GM18870 (cell line): ENCODE results near the gene ADAM15.

Experiments used
- ATAC-seq: cut with Tn5 transposase; IDR thresholded peaks from one replicate; pipeline ENCODE4 v1.9.1; 2021; ENCODE audit warnings: moderate library complexity; ENCODE audit not compliant: unreplicated experiment

Gene ADAM15

DNA sequence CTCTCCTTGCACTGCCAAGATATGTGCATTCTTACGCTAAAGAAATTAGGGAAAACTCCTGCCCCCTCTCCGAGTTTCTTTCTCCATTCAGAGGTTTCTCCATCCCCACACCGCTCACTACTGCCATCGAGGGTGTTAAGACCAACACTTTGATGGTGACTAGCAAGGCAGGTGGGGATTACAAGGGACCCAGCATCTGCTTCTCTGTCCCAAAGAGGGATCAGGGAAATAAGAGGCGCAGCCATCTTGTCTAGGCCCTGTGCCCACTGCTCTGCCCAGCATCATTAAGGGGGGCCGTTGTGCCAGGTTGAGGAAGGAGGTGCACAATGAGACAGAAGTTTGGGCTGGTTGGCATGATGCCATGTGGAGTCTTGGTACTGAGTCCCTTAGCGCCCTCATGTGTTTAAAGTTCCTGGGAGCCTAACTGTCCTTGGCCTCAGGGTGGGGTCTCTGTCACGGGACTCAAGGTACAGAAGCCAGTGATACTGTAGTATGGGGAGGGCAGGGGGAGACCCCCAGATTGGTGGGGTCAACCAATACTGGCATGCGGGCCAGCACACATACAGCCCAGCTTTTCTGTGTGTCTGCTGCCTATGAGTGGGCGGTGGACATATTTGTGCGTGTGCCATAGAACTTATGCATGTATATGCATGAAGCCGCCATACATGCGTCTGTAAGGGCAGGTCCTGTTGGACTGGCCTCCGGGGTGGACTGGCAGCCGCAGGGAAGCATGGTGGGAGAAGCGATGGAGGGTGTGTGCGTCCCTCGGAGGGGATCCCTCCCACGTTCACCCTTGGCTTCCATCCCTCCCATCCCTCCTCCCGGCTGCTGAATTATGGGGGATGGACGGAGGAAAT lies 33.0 kb downstream of the ADAM15 start:
- peak; percentile 16 for ATAC-seq

- peak; percentile 72 for ATAC-seq
Measured at GRCh38 chr1:155084722-155085503, 33.8 kb downstream of the ADAM15 start.

DNA sequence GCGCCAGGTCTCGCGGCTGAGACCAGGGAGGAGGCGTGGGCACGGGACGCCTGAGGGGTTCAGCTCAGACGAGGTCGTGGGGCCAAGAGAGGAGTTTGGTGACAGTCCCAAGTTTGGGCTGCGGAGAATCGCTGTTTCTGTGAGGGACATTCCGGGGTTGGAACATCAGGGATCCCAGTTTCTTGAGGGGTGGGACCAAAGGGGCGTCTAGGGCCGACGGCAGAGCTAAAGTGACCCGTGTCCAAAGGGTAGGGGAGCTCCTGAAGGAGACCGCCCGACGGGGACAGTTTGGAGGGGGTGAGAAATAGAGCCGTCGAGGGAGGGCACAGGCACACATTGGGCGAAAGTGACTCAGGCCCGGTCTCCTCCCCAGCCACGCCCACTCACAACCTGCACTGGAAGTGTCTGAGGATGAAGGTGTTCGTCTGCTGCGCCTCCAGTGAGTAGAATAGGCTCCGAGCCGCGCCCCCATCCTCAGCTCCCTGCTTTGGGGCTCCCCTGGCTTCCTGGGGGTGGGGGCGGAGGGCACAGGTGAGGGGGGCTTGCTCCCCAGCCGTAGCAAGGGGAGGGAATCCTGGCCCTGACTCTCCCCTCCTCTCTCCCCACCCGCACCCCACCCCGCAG lies 34.5 kb downstream of the ADAM15 start:
- no peak for ATAC-seq

- ATAC-seq = no peak
Measured at GRCh38 chr1:155086128-155086741, 35.1 kb downstream of the ADAM15 start.

DNA sequence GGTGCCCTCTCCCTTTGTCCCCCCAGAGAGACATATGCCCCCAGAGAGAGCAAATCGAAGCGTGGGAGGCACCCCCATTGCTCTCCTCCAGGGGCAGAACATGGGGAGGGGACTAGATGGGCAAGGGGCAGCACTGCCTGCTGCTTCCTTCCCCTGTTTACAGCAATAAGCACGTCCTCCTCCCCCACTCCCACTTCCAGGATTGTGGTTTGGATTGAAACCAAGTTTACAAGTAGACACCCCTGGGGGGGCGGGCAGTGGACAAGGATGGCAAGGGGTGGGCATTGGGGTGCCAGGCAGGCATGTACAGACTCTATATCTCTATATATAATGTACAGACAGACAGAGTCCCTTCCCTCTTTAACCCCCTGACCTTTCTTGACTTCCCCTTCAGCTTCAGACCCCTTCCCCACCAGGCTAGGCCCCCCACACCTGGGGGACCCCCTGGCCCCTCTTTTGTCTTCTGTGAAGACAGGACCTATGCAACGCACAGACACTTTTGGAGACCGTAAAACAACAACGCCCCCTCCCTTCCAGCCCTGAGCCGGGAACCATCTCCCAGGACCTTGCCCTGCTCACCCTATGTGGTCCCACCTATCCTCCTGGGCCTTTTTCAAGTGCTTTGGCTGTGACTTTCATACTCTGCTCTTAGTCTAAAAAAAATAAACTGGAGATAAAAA lies 35.9 kb downstream of the ADAM15 start:
- no peak for ATAC-seq

DNA sequence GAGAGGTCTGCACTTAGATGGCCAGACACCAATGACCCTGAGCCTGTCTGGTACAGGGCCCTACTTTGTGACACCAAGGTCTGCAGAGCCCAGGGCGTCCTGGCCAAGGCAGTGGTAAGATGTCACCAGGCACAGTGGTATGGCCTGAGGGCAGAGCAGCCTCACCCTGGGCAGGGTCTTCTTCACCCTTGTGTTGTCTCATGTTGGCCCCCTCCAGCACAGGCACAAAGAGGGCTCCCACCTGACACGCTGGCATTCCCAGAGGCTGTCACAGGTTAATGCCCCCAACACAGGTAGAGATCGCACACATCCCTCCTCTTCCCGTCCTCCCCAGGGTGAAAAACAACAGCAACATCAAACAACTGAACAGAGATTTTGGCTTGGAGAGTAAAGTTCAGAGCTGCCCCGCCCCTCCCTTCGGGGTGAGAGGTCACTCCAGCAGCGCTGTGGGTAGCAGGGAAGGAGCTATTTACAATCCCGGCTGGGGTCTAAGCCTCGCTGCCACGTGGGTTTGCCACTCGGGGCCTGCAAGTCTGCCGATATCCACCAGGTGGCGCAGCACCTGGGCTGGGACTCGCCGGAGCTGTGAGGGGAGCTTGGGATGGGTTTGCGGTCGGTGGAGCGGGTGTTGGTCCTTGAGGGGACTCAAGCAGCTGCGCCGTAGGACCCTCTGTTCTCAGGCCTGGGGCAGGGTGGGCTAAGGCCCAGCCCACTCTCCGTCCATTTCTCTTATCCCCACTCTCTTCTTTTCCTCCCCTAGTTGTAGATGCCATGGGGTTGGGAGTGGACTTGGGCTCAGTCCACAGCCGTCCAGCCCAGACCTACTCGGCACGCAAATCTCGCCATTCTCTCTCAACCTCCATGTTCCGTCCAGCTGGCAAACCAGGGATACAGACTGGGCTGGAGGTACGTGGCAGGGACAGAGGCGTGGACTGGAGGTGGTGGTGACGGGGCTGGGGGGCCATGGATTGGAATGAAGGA lies 40.2 kb downstream of the ADAM15 start:
- ATAC-seq = no peak

DNA sequence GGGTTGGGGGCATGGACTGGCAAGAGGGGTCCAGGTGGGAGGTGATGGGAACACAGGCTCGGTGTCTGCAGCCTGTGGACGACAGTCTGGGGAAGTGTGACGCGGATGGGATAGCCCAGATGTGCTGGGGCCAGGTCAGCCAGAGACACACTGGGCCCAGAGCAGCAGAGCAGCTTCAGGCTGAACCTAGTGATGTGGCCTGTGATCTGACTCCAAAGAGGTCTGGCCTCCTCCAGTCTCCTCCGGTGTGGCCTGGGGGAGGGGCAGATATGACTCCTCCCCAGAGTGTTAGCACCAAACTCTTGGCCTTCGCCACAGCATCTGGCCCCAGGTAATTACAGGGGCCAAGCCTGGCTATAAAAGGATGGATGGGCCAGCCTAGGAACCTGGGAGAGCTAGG lies 41.0 kb downstream of the ADAM15 start:
- ATAC-seq = no peak

DNA sequence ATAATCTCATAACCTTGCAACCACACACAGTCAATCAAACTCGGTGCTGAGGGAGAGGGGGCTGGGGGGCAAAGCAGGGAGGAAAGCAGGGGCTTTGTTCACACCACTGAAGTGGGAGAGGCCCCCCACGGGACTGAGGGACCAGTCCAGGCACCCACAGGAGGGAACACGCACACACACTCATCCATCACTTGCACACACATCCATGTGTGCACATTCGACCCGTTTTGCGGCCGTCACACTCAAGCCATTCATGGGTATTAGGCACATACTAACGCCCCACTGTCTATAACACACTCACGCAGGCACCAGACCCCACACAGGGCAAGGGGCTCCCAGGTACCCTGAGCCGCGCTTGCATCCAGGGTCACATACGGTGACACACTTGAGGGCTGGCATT lies 41.5 kb downstream of the ADAM15 start:
- ATAC-seq = no peak

GRCh38 chr1:155093911-155094621 lies 43.0 kb downstream of the ADAM15 start:
- no peak for ATAC-seq

DNA sequence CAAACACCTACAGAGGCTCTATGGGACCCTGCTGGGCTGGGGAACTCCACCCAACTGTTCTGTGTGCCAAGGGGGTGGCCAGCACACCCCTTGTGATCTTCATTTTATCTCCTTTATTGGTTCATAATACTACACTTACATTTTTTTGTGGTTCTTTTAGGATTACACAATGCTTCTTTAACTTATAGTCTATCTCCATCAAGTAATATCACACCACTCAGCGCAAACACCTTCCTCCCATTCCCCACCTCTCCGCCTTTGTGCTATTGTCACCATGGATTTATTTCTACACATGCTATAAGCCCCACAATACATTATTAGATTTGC lies 43.5 kb downstream of the ADAM15 start:
- ATAC-seq = no peak

- no peak for ATAC-seq
Measured at GRCh38 chr1:155099331-155099730, 48.2 kb downstream of the ADAM15 start.

DNA sequence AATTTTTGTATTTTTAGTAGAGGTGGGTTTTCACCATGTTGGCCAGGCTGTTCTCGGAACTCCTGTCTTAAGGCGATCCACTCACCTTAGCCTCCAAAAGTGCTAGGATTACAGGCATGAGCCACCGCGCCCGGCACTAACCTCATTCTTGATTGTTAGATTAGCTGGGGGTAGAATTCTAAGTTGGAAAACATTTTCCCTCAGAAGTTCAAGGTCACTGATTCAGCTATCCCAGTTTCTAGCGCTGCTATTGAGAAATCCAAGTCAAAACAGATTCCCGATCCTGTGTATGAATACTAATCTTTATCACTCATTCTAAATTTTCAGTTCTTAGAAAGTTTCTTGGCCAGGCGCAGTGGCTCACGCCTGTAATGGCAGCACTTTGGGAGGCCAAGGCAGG lies 52.2 kb downstream of the ADAM15 start:
- no peak for ATAC-seq

GRCh38 chr1:155104605-155105534 lies 53.8 kb downstream of the ADAM15 start:
- ATAC-seq = no peak

- ATAC-seq = no peak
Measured at GRCh38 chr1:155105604-155106011, 54.5 kb downstream of the ADAM15 start.

- no peak for ATAC-seq
Measured at GRCh38 chr1:155106862-155107261, 55.7 kb downstream of the ADAM15 start.

DNA sequence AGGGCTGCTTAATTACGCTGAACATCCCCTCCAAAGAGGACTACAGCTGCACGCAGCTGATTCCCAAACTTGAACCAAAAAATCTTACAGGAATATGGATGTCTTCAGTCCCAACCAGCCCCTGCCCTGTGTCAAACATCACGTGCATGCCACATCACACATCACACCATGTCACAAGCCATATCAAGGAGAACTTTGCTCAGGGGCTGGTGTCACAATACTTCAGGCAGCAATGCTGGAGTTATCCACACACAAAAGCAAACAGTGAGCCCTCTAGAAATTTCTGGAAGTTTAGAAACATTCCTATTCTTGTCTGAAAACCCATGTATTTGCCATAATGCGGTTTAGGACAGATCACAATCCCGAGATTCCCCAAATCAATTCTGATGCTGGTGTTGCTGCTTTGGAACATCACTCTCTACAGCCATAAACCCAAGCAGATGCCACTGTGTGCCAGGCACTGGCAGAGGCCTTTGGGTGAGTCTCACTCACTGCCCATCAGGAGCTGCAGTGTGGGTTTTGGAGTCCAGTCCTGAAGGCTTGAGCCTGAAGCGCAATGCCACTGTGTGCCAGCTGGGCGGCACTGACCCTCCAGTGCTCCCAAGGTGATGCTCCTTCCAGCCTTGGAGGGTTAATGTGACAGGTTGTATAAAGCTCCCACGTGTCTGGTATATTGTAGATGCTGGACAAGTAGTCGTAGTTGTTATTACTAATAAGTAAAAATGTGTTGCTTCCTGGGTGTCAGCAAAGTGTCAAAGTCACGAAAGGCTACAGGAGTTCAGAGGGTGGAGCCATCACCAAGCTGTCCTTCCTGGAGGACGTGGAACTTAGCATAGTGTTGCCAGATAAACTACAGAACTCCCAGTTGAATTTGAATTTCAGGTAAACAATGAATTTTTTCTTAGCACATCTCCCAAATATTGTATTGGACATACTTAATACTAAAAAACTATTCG lies 56.5 kb downstream of the ADAM15 start:
- ATAC-seq = no peak

DNA sequence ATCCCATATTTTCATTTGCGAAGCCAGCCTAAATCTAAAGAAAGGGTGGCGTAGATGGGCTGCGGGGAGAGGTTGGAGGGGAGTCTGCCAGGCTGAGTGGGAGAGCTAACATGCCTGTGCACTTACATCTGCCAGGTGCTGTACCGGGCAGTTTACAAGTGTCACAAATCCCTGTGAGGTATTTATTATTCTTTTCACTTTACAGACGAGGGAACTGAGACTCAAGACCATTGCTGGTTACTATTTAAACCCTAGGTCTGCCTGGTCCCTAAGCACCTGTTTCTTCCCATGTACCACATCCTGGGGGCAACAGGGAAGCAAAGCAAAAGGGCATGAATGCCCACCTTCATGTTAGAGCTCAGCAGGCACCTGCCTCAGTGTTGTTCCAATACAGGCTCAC lies 57.2 kb downstream of the ADAM15 start:
- no peak for ATAC-seq
